NCI-H524 treated with DMSO at 0.1 percent for 48 hours (cell line): Measurements from ENCODE around the gene ZDHHC12.

Experiments used
- DNase-seq: peaks from one replicate; lab custom pipeline; 2025; lab: John Stamatoyannopoulos, UW

ZDHHC12 gene

DNA sequence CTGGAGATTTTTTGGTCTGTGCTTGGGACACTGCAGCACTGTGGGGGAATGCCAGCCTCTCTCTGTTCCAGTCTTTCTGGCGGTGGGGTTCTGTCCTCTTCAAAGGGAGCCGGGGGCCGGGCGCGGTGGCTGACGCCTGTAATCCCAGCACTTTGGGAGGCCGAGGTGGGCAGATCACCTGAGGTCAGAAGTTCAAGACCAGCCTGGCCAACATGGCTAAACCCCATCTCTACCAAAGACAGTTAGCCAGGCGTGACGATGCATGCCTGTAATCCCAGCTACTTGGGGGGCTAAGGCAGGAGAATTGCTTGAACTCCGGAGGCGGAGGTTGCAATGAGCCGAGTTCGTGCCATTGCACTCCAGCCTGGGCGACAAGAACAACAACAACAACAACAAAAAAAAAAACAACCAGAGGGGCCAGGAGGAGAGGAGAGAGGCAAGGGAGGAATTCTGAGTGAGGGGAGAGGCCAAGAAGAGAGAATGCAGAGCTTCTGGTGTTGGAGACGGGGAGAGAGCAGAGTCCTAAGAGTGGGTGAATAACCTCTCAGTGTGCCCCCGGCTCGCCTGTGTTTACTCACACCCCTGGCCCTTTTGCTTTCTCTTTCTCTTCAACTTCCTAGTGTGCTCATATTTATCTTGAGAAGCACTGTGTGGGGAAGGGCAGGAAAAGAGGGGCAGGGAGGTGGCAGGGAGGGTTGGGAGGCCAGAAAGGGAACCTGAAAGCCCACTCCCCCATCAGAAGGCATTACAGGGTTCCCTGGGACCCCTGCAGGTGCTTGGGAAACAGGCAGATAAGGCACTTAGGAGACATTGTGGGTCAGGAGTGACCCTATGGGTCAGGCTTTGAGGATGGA, 38.1 kb downstream of the ZDHHC12 start:
- no peak for DNase-seq

DNA sequence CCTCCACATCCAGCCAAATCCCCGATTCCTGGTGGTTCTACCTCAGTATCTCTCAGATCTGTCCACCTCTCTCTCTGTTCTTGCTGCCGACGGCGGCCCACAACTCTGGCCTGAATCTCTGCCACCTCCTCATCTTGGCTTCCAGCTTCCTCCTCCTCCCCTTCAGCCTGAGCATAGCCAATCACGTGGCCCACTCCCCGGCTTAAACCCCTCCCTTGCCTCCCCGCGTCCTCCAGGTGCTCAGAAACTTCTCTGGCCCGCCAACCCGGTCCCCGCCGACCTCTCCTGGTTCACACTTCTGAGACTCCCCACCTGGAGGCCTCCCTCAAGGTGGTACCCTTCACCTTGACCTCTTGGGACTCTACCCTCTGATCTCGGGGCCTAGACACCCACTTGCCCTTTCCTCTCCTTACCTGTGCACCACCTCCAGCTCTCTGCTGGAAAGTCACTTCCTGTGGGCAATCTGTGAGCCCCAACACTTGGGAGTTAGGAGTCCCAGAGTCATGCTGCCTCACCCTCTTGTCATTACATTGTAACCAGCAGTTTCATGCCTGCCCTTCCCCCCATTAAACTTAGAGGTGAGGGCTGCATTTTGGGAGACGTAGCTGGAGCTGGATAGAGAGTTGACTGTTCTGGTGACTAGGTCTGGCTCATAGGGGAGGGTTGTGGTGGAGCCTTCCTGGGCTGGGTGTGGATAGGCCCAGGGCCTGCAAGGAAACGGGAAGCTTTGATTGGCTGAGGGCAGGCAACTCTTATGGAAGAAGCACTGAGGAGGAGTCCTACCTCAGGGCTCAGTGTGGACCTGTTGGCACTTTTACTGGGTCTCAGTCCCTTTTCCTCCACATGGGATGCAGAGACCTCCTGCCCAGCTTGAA, 39.4 kb downstream of the ZDHHC12 start:
- DNase-seq: peak; percentile 65

DNA sequence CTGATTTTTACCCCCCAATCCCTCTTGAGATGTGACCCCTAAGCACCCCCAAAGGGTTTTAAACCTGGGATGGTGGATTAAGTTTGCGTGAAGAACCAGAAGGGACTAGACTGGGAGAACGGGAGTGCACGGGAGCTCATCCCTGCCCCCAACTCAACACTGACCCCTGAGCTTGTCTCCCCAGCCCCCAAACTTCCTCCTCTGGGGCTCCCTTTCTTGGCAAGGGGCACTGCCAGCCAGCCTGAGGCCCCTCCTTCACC, 39.9 kb downstream of the ZDHHC12 start:
- no peak for DNase-seq

DNA sequence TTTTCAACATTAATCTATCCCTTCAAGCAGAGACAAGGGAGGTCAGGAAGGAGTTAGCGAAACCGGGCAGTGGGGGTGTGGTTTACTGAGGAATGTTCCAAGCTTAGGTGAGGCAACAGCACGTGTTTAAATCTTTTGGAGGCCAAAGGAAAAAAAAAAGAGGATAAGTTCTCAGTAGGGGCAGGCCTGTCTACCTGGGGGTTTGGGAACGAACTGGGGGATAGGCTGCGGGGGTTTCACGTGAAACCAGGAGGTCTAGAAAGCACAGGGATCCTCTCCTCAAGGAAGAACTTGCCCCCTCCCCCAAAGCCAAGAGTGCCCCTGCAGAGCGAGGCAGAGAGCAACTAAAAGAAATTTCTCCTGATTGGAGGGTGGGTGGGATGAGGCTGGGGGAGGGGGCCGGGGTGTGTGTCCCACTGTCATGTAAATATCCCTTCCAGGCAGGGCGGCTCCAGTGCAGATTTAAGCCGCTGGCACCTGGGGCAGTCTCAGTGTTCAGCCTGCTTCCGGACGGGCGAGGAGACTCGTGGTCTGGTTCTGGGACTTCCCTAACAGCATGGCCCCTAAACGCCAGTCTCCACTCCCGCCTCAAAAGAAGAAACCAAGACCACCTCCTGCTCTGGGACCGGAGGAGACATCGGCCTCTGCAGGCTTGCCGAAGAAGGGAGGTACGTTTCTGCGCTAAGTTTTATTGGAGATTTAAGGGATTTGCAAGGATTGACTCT, 40.4 kb downstream of the ZDHHC12 start:
- DNase-seq: no peak

DNA sequence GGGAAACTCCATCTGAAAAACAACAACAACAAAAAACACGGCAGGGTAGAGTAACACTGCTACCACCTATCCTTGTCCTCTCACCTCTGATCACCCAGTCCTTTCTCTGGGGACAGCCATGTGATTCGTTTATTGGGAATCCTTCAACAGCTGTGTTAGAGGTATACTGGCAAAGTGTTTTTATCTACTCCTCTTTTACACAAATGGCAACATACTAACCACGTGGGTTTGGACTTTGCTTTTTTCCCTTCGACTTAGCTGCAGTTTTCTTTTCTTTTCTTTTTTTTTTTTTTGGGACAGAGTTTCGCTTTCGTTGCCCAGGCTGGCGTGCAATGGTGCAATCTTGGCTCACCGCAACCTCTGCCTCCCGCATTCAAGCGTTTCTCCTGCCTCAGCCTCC, 46.1 kb downstream of the ZDHHC12 start:
- no peak for DNase-seq

DNA sequence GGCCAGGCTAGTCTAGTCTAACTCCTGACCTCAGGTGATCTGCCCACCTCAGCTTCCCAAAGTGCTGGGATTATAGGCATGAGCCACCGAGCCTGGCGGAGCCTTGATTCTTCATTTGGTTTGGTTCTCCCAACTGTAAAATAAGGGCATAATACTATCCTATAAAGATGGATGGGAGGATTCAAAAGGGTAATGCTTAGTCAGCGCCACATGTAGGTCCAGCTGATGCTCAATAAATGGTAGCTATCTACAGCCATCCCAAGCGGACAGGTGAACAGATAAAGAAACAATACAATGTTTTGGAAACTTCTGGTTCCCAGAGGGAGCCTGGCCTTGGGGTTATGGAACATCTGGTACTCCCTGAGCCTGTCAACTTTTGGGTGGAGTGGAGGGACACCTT, 48.5 kb downstream of the ZDHHC12 start:
- no peak for DNase-seq
